Ishikawa (cell line): ENCODE measurements around the gene TAS1R1.
A peak's percentile ranks its signal among the peaks of the same experiment; 100 is the strongest.

Experiments
- CEBPB ChIP-seq: IDR thresholded peaks from 2 replicates; pipeline ENCODE4 v1.6.1; 2012
- CREB1 ChIP-seq: IDR thresholded peaks from 2 replicates; pipeline ENCODE4 v1.6.1; 2012; ENCODE audit warnings: low read depth
- EGR1 ChIP-seq: IDR thresholded peaks from 2 replicates; pipeline ENCODE4 v1.6.1; 2012
- EP300 ChIP-seq: IDR thresholded peaks from 2 replicates; pipeline ENCODE4 v1.6.1; 2012; ENCODE audit warnings: borderline replicate concordance
- FOXM1 ChIP-seq: IDR thresholded peaks from 2 replicates; pipeline ENCODE4 v1.6.1; 2012; ENCODE audit warnings: low read depth, borderline replicate concordance
- MAX ChIP-seq: IDR thresholded peaks from 2 replicates; pipeline ENCODE4 v1.6.1; 2012
- NFIC ChIP-seq: IDR thresholded peaks from 2 replicates; pipeline ENCODE4 v1.6.1; 2012
- RAD21 ChIP-seq: IDR thresholded peaks from 2 replicates; pipeline ENCODE4 v1.6.1; 2012; ENCODE audit warnings: low read depth
- REST ChIP-seq: IDR thresholded peaks from 2 replicates; pipeline ENCODE4 v1.6.1; 2012; ENCODE audit warnings: low read depth, mild to moderate bottlenecking
- TAF1 ChIP-seq: IDR thresholded peaks from 2 replicates; pipeline ENCODE4 v1.6.1; 2012; ENCODE audit warnings: low read depth, mild to moderate bottlenecking
- TCF12 ChIP-seq: IDR thresholded peaks from 2 replicates; pipeline ENCODE4 v1.6.1; 2012; ENCODE audit warnings: low read depth
- TEAD4 ChIP-seq: IDR thresholded peaks from 2 replicates; pipeline ENCODE4 v1.6.1; 2012
- USF1 ChIP-seq: IDR thresholded peaks from 2 replicates; pipeline ENCODE4 v1.6.1; 2012
- YY1 ChIP-seq: IDR thresholded peaks from 2 replicates; pipeline ENCODE4 v1.6.1; 2012; ENCODE audit warnings: low read depth
- ZBTB7A ChIP-seq: IDR thresholded peaks from 2 replicates; pipeline ENCODE4 v1.6.1; 2012; ENCODE audit warnings: low read depth

The TAS1R1 gene

GRCh38 chr1:6621429-6622391 is 66.6 kb downstream of the TAS1R1 start:
- no peak for TF ChIP-seq EGR1
- TF ChIP-seq EP300: no peak
- no peak for TF ChIP-seq TCF12
- TF ChIP-seq RAD21: no peak
- TF ChIP-seq USF1: no peak
- no peak for TF ChIP-seq FOXM1
- no peak for TF ChIP-seq NFIC
- no peak for TF ChIP-seq MAX
- no peak for TF ChIP-seq TAF1
- no peak for TF ChIP-seq CREB1
- TF ChIP-seq REST: no peak
- no peak for TF ChIP-seq ZBTB7A
- no peak for TF ChIP-seq YY1
- no peak for TF ChIP-seq CEBPB
- TF ChIP-seq TEAD4: no peak

- no peak for TF ChIP-seq CREB1
- TF ChIP-seq TAF1: no peak
- no peak for TF ChIP-seq MAX
- TF ChIP-seq RAD21: no peak
- no peak for TF ChIP-seq EP300
- no peak for TF ChIP-seq NFIC
Observed at GRCh38 chr1:6622396-6623152, 67.5 kb downstream of the TAS1R1 start.

GRCh38 chr1:6623269-6623965 is 68.3 kb downstream of the TAS1R1 start:
- TF ChIP-seq MAX: no peak
- TF ChIP-seq EP300: no peak
- TF ChIP-seq TAF1: no peak
- no peak for TF ChIP-seq USF1
- TF ChIP-seq ZBTB7A: no peak
- no peak for TF ChIP-seq EGR1
- no peak for TF ChIP-seq RAD21
- TF ChIP-seq TCF12: no peak
- no peak for TF ChIP-seq FOXM1
- TF ChIP-seq TEAD4: no peak
- TF ChIP-seq YY1: no peak
- TF ChIP-seq CREB1: no peak
- no peak for TF ChIP-seq REST
- TF ChIP-seq CEBPB: no peak
- TF ChIP-seq NFIC: no peak

GRCh38 chr1:6624710-6625583 is 69.8 kb downstream of the TAS1R1 start, which contains the start of gene THAP3:
Gene THAP3 (plus strand): TSS chr1:6624868. CDS start chr1:6625219, 351 bp downstream.
- TF ChIP-seq MAX (peak; percentile 34), NFIC (peak; percentile 65), TCF12 (0 out of 2 replicates have a peak, but pooled peaks have one; percentile 2), RAD21 (no peak), CREB1 (no peak), EGR1 (no peak), TAF1 (peak; percentile 53; the same call in 1 of the 2 replicates), USF1 (0 out of 2 replicates have a peak, but pooled peaks have one; percentile 11), ZBTB7A (peak; percentile 50), YY1 (peak; percentile 97)
